ENCODE results near the gene MANSC1. TPM values are rescaled to one million over a fixed set of nuclear protein-coding genes. Genes with fewer than 3 reads are reported as not detected.

Gene MANSC1
- polyA plus RNA-seq, 3 donors, result 7.0 to 14.2 (median 11.3) TPM

DNA sequence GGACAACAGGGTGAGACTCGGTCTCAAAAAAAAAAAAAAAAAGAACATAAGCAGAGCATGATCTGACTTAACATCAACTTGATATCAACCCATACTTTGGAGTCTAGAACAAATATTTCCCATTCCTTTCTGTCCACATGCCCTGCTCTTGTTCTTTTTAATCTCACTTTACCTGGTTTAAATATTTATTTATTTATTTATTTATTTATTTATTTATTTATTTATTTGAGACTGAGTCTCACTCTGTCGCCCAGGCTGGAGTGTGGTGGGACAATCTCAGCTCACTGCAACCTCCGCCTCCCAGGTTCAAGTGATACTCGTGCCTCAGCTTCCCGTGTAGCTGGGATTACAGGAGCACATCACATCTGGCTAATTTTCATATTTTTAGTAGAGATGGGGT lies 63.6 kb downstream of the MANSC1 start:
- no peak overlapping the region for H3K27ac ChIP-seq (ENCODE audit: low read depth, low read length)
- WGBS, 3 donors, result 92 to 97% (median 95%) methylated on average over 5 of the region's 5 CpGs

- WGBS, 3 donors, result 43 to 52% (median 50%) methylated on average over 7 of the region's 7 CpGs
- H3K27ac ChIP-seq (ENCODE audit: low read depth, low read length), result no peak overlapping the region
Observed at GRCh38 chr12:12282761-12283425, 67.1 kb downstream of the MANSC1 start.

GRCh38 chr12:12282202-12282601 lies 67.8 kb downstream of the MANSC1 start:
- WGBS, 3 donors, result 47 to 86% (median 84%) methylated on average over 3 of the region's 3 CpGs
- no peak overlapping the region for H3K27ac ChIP-seq (ENCODE audit: low read depth, low read length)

DNA sequence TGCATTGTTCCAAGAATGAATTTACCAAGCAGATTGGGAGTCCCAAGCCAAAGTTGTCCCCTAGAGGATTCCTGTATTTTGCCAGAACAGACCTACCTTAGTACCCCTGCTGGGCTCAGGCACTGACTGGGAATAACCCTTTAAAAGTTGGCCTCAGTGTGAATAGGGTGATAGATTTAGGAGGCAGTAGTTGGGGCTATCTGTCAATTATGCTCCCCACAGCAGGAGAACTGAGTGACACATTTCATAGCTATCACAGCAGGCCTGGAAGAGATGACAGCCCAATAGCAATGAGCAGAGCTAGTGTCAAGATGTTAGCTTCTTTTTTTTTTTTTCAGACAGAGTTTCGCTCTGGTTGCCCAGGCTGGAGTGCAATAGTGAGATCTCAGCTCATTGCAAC lies 68.9 kb downstream of the MANSC1 start:
- 94 to 100% (median 100%) methylated on average over 1 of the region's 1 CpG for WGBS, 3 donors
- H3K27ac ChIP-seq (ENCODE audit: low read depth, low read length), result no peak overlapping the region

DNA sequence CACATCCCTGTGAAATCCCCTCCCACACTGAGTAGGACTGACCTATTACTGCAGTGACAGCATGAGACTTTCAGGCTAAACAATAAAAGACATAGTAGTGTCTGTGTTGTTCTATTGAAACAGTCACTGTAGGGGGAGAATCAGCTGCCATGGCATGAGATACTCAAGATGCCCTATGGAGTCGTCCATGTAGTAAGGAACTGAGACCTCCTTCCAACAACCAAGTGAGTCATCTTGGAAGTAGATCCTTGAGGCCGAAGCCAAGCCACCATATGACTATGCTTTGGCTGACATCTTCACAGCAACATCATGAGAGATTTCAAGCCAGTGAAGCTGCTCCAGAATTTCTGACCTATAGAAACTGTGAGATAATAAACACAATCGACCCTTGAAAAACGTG lies 71.1 kb downstream of the MANSC1 start:
- no peak overlapping the region for H3K27ac ChIP-seq (ENCODE audit: low read depth, low read length)
- 51 to 78% (median 64%) methylated on average over 4 of the region's 4 CpGs for WGBS, 3 donors

Other genes starting within 250 kb of the MANSC1 start
- gene LRP6, start 83.2 kb downstream of the MANSC1 start, polyA plus RNA-seq, result 1 to 10 TPM; 5.2 to 9.0 (median 5.2) TPM
- 10 to 100 TPM in 1 of 3 donors, 1 to 10 TPM in 2; 5.9 to 11.4 (median 7.9) TPM for gene BORCS5, start 6.8 kb upstream of the MANSC1 start, polyA plus RNA-seq
- gene DUSP16, start 212.6 kb upstream of the MANSC1 start, polyA plus RNA-seq, result 10 to 100 TPM in 2 of 3 donors, 1 to 10 TPM in 1; 7.6 to 14.4 (median 10.5) TPM